GM19395 (cell line): Measurements from ENCODE around the gene RBBP5.

Experiments
- ATAC-seq: cut with Tn5 transposase; IDR thresholded peaks from one replicate; pipeline ENCODE4 v1.9.1; 2021; ENCODE audit warnings: mild to moderate bottlenecking, moderate library complexity; ENCODE audit not compliant: unreplicated experiment

The RBBP5 gene

DNA sequence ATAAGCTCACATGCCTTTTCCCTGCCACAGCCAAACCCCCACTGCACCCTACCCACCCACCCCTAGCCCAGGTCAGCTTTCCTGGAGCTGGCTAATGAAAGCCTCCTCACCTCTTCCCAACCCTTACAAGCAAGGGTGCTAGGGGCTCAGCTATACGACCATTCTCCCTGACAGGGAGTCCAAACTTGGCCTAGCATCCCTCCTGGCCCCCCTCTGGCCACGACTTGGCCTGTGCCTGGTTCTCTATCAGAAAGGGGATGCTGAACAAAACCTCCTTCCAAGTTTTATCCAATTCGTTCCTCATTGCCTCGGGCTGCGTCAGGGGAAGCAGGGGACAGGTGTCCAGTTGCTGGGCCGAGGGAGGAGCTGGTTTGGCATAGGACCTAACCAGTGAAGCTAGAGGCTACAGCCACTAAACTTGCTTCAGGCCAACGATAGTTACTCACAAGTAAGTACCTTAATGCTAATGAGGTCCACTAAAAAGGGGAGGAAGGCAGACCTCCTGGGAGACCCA, 46.1 kb downstream of the RBBP5 start:
- no peak for ATAC-seq

DNA sequence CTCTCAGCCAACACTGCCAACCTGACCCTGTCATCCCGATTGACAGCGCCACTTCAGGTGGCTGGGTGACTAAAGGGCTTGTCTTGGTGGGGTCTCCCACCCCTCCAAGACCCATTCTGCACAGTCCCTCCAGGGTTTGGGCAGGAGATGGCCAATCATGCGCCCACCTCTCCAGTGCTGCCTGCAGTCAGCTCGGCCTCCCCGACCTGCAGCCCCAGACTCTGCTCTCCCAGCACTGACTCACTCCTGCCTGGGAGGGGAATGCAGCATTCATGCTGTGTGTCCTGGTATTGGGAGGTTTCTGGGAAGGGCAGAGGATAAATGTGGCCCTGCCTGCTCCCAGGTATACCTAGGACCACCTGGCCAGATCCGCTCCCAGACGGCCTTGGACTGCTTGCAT, 47.3 kb downstream of the RBBP5 start:
- ATAC-seq = no peak

DNA sequence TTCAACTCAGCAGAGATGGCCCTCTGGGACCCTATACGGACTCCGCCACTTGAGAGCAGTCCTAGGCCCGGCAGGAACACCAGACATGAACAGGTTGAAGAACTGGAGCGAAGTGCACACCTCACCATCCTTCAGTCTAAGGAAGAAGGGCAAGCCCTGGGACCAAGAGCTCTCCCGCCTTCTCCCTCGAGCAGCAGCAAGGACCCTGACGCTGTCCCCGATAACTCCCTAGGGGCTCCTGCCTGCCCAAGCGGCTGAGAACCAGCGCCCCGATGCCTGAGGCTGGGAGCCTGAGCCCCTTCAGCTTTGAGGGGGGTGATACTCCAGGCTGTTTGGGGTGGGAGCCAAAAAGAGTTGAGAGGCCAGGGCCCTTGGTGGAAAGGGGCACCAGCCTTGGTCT, 47.7 kb downstream of the RBBP5 start:
- ATAC-seq = no peak

DNA sequence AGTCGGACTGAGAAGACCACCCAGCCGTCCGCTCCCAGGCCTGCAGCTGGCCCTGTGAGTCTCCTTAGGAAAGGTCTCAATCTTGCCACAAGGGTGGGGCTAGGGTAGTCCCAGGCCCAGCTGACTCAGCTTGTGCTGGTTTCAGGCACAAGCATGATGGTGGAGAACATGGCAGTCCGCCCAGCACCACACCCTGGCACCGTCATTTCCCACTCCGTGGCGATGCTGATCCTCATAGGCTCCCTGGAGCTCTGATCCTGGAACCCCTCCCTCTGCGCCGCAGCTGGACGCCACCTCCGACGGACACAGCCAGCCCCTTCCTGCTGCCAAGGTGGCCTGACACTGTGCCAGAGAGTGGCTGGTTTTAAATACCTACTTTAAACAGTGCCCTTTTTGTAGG, 48.3 kb downstream of the RBBP5 start:
- ATAC-seq = no peak

DNA sequence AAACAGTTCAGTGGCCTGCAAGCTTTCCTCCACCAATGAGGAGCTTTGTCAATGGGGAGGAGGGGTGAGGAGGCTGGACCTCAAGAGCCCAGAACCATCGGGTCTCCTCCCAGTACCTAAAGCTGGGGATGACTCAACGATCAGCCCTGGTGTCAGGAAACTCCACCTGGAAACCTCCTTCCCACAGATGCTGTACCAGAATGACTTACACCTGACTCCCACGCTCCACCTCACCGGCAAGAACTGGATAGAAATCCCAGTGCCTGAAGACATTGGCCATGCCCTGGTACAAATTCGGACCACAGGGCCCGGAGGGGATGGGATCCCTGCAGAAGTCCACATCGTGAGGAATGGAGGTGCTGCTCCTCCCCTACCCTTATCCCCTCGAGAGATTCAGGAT, 48.9 kb downstream of the RBBP5 start:
- ATAC-seq = no peak

DNA sequence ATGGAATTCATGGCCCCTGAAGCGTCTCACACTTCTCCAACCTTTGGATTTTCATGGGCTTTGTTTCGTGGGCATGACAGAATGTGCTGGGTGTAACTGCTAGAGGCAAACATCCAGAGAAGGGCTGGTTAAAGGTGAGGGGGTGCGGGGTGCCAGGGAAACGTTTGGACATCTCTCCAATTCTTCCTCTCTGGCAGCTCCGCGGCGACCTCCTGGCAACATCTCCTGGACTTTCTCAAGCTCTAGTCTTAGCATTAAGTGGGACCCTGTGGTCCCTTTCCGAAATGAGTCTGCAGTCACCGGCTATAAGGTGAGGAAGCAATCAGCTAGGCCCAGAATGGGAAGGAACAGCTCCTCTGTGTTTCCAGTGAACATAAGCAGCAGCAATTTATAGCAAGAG, 49.5 kb downstream of the RBBP5 start:
- ATAC-seq = no peak

DNA sequence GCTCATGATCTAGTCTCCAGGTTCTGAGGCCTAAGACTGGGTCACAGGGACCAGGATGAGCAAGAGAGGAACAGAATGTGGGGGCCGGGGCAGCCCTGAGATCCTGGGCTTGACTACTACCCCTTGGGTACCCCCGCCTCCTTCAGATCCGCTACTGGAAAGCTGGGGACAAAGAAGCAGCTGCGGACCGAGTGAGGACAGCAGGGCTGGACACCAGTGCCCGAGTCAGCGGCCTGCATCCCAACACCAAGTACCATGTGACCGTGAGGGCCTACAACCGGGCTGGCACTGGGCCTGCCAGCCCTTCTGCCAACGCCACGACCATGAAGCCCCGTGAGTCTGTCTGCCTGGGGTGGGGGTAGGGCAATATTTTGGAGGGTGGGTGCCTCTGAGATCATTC, 50.0 kb downstream of the RBBP5 start:
- ATAC-seq = no peak

DNA sequence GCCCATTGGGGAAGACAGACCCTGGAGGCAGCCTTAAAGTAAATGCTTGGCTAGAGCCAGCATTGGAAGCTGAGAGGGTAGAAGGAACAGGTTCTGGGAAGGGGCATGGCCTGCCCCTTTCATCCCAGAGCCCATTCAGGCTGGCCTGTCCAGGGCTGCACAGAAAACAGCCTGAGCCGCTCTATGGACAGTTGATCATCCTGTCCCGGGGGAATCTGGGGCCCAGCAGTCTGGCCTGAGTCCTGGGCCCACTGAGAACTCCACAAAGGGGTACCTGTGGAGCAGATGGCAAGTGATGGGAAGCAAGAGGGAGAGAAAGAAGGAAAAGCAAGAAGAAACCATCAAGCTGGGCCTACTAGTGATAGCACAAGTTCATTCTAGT, 50.8 kb downstream of the RBBP5 start:
- ATAC-seq = no peak

DNA sequence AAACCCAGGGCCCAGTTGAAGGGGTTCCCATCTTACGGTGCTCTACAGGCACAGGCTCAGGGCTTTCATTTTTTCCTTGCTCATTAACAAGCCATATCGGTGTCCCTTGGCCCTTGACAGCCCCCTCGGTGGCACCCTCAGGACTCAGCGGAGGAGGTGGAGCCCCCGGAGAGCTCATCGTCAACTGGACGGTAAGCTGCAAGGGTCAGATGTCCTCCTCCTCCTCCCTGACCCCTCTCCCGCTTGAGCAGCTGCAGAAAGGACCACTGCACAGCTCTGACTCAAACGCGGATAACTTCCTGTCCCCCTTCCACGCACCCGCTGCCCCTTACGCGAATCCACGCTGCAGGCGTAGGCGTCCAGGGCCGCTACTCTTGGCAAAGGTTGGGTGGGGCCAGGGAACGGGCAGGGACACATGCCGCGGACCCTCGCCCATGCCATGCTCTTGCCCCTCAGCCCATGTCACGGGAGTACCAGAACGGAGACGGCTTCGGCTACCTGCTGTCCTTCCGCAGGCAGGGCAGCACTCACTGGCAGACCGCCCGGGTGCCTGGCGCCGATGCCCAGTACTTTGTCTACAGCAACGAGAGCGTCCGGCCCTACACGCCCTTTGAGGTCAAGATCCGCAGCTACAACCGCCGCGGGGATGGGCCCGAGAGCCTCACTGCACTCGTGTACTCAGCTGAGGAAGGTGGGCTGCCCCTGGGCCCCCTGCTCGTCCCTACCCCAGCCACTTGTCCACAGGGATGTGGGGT, 52.2 kb downstream of the RBBP5 start:
- no peak for ATAC-seq

DNA sequence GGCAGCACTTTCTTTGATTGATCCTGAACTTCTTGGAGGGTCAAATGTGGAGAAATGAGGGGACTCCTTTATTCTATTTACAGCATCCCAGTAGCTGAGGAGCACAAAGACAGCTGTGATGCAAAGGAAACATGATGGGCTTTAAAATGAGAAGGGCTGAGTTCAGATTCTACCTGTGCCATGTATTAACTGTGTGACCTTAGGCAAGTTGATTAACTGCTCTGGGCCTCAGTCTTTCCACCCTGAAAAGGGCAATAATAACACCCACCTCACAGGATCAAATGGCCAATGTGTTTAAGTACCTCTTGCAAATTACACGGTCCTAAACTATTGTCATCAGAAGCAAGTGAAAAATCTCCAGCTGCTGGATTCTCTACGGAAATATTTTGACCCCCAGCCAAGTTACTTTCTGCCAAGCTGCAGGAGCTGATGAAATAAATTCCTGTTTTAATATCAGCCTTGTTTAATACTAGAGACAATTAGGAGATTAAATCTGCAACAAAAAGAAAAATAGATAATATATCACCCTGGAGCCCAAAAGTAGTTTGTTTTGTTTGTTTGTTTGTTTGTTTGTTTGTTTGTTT, 53.2 kb downstream of the RBBP5 start:
- no peak for ATAC-seq

DNA sequence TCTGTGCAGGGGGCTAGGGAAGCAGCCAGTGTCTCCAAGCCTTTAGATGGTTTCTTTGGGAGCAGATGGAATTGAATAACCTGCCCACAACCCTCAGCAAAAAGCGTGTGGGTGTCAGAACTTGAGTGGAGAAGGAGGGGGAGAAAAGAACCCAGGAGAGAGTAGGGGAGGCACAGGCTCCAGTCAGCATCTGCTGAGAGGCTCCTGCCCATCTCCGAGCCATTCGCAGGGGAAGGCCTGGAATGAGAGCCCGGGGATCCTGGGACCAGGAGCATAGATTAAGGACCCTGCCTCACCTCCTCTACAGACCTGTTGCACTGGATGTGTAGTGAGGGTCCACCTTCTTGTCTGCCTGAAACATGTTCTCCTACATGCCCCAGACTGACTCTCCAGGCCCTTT, 53.8 kb downstream of the RBBP5 start:
- no peak for ATAC-seq

DNA sequence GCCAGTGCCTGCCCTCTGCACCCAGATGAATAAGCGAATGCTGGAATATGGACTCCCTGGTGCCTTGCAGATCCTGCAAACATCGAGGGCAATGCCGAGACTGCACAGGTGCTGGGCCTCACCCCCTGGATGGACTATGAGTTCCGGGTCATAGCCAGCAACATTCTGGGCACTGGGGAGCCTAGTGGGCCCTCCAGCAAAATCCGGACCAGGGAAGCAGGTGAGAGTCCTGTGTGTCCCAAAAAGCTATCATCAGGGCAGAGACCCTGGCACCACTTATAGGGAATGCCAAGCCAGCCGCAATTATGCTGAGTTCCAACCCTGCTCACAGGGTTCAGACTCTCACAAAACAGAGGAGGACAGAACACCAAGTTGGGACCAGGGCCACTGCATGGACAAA, 54.7 kb downstream of the RBBP5 start:
- ATAC-seq = no peak

DNA sequence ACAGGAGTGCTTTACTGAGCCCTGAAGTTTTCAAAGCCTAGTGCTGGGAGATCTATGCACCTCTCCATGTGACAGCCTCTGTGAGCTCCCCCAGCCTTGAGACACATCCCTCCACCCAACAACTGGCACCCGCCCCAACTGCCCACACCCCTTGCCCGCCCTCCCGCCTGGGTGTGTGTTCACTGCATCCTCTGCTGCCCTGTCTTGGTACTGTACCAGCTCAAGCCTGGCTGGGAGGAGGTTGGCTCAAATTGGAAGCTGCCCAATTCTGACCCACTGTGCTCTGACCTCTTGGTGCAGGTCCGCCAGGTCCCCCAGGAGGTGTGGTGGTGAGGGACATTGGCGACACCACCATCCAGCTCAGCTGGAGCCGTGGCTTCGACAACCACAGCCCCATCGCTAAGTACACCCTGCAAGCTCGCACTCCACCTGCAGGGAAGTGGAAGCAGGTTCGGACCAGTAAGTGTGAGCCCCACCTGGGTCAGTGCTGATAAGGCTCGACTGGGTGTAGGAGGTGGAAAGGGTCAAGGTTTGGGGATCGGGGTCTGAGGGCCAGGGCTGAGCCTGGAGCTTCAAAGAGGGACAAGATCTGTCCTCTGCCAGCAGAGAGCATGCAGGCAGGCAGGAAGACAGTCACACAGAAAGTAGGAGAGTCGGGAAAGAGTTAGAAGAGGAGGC, 55.5 kb downstream of the RBBP5 start:
- no peak for ATAC-seq

DNA sequence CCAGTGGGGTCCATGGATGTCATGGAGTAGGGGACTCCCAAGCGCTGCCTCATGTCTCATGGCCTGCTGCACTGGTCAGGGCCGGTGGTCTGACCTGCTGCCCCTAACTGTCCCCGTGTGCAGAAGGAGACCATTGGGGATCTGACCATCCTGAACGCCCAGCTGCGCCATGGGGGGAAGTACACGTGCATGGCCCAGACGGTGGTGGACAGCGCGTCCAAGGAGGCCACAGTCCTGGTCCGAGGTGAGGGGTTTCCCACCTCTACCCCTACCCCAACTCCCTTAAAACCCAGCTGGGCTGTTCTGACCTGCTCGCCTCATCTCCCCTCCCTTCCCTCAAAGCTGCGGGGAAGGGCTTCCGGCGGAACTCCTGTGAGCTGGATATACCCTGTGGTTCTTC, 56.1 kb downstream of the RBBP5 start:
- ATAC-seq = no peak

DNA sequence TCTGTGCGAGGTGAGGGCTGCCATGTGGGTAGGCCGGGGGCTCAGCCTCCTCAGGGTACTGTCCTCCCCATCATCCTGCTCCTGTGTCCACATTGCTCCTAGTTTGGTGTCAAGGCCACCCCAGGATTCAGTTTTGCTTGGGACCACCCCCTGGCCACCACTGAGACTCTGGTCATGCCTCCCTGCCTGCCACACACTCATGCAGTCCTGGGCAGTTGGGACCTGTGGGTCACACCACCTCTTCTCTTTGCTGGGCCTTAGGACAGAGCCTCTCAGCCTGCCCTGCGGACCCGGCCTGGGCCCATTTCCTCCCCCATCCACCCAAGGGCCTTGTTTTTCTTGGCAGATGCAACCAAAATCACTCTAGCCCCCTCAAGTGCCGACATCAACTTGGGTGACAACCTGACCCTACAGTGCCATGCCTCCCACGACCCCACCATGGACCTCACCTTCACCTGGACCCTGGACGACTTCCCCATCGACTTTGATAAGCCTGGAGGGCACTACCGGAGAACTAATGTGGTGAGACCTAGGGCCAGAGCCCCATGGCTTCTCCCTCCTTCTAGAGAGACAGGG, 56.9 kb downstream of the RBBP5 start:
- ATAC-seq = no peak

DNA sequence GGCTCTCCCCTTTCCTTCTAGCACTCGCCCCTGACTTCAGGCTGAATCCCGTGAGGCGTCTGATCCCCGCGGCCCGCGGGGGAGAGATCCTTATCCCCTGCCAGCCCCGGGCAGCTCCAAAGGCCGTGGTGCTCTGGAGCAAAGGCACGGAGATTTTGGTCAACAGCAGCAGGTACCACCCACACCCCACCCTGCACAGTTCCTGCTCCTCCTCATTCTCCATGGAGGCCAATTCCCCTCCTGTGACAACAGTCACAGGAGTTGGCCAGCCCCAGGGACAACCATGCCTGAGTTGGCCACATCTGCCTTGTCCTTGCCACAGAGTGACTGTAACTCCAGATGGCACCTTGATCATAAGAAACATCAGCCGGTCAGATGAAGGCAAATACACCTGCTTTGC, 57.5 kb downstream of the RBBP5 start:
- no peak for ATAC-seq

DNA sequence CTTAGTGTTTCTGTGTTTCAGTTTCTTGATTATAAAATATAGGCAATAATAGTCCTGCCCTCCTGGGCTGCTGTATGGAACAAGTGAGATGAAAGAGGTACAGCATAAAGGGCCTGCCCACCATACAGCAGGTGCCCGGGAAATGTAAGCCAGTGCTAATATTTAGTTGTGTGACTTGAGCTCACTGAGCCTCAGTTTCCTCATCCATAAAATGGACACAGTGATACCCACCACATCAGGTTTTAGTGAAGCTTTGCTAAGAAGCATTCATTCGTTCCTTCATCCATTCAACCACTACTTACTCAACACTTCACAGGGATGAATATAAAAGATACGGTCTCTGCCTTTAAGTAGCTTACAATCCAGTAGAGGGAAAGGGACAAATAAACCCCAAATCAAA, 58.9 kb downstream of the RBBP5 start:
- ATAC-seq = no peak

DNA sequence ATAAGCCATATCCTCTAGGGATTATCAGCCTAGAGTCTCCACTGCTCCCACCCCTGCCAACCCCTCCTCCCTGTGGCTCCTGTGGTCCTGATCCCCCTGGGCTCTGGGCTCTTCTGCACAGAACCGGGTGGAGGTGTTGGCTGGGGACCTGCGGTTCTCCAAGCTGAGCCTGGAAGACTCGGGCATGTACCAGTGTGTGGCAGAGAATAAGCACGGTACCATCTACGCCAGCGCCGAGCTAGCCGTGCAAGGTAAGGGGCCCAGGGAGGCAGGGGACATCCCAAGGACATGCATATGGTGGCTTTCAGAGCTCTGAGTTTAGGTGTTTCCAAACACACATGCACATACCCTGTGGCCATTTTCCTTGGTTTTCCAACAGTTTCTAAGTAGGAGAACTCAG, 59.5 kb downstream of the RBBP5 start:
- ATAC-seq = no peak

DNA sequence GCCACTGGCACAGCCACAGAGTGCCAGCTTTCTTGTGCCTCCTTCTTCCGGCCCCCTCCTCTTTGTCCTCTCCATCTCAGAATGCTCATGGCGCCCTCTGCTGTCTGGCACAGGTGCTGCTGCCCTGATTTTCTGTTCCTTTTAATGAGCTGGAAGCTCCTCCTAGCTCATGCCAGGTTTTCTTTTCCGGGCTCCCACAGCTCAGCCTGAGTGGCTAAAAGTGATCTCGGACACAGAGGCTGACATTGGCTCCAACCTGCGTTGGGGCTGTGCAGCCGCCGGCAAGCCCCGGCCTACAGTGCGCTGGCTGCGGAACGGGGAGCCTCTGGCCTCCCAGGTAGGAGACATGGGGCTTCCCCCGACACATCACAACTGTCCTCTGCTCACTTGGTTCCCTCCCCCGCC, 60.1 kb downstream of the RBBP5 start:
- no peak for ATAC-seq

DNA sequence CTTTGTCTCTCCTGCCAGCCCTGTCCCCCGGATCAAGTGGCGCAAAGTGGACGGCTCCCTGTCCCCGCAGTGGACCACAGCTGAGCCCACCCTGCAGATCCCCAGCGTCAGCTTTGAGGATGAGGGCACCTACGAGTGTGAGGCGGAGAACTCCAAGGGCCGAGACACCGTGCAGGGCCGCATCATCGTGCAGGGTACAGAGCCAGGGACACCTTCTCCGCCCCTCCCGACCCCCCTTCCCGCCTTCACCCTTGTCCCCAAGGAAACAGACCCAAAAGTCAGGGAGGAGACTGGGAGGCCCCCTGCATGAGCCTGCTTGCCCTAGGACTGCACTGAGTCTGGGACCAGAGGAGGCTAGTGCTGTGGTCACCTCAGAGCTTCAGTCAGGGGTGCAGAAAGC, 60.6 kb downstream of the RBBP5 start:
- ATAC-seq = no peak

DNA sequence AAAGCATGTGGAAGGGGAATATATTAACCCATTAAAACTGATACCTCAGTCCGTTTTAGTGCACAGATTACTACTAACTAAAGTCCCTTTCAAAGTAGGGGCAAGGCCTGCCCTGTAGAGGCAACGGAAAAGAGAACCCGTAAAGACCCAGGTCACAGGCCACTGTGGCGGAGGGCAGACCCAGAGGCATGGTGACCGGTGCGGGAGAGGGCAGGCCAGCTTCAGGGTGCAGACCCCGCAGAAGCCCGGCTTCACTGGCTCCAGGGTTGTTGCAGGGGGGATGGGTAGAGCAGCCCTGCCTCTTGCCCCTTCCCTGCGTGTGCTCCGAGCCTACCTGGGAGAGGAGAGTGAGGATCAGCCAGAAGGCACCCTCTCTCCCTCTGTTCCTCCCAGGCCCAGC, 61.0 kb downstream of the RBBP5 start:
- no peak for ATAC-seq

DNA sequence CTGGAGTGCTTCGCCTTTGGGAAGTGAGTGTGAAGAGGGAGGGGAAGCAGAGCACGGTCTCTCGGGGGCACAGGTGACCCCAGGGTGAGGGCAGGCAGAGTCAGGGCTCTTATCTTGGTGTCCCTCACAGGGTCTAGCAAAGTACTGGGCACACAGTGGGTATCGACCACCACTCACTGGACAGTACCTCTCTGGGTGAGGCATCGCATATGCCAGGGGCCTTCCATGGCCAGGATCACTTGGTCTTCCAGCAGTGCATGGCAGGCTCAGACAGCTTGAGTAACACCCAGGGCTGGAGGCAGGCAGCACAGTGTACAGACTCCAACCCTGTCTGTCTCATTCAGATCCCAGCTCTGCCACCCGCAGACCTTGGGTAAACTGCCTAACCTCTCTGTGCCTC, 62.1 kb downstream of the RBBP5 start:
- ATAC-seq = no peak
